H1 (cell line): ENCODE measurements around the gene MRPL36.

Experiments
- BCL11A ChIP-seq, 2 experiments: IDR thresholded peaks; one replicate each; pipeline ENCODE4 v1.6.1; 2011; ENCODE audit warnings: low read depth in 2 of 2, low read length in 2 of 2, mild to moderate bottlenecking in 2 of 2
- CBX5 ChIP-seq: fragments of 300-800, 300-1000 bp; sonication (generic); IDR thresholded peaks from 2 replicates; pipeline ENCODE4 v1.7.1; 2016; ENCODE audit warnings: antibody characterized with exemption, low read length, low read depth
- CHD2 ChIP-seq: IDR thresholded peaks from 2 replicates; pipeline ENCODE4 v1.6.1; 2012; ENCODE audit warnings: low read length, improper control_type of control experiment
- CREB1 ChIP-seq: IDR thresholded peaks from 2 replicates; pipeline ENCODE4 v1.6.1; 2012; ENCODE audit warnings: inconsistent platforms
- EZH2 ChIP-seq: fragments of 200-600 bp; sonication (generic); IDR thresholded peaks from 2 replicates; pipeline ENCODE4 v1.7.1; 2012; ENCODE audit warnings: low read depth, mild to moderate bottlenecking, moderate library complexity, low read length, inconsistent platforms; ENCODE audit not compliant: severe bottlenecking
- GABPA ChIP-seq: IDR thresholded peaks from 2 replicates; pipeline ENCODE4 v1.6.1; 2011; ENCODE audit warnings: mild to moderate bottlenecking, low read length, moderate library complexity, borderline replicate concordance; ENCODE audit not compliant: insufficient read depth
- PHF8 ChIP-seq: fragments of 200-600 bp; sonication (generic); conservative IDR thresholded peaks from 2 replicates; pipeline ENCODE4 v1.7.1; 2012; ENCODE audit warnings: low read depth, mild to moderate bottlenecking, inconsistent platforms, low read length, moderate library complexity
- POLR2A ChIP-seq, 2 experiments: IDR thresholded peaks; 1 replicate in 1 of 2; 2 replicates in 1 of 2; pipeline ENCODE4 v1.6.1; 2011; ENCODE audit warnings: low read depth in 2 of 2, low read length in 2 of 2, mild to moderate bottlenecking in 2 of 2; ENCODE audit errors: control extremely low read depth in 1 of 2
- POLR2AphosphoS5 ChIP-seq: IDR thresholded peaks from 2 replicates; pipeline ENCODE4 v1.6.1; 2011; ENCODE audit warnings: low read depth, low read length
- RAD21 ChIP-seq, 2 experiments: IDR thresholded peaks in 1 of 2; conservative IDR thresholded peaks in 1 of 2; 2 replicates each; pipeline ENCODE4 v1.6.1; 2011; ENCODE audit warnings: low read depth in 2 of 2, low read length in 2 of 2, improper control_type of control experiment in 1 of 2, inconsistent platforms in 1 of 2, mild to moderate bottlenecking in 1 of 2, moderate library complexity in 1 of 2
- TAF1 ChIP-seq: IDR thresholded peaks from 2 replicates; pipeline ENCODE4 v1.6.1; 2011; ENCODE audit warnings: mild to moderate bottlenecking, low read depth, low read length
- TEAD4 ChIP-seq: IDR thresholded peaks from 2 replicates; pipeline ENCODE4 v1.6.1; 2012; ENCODE audit warnings: low read depth, low read length, inconsistent platforms, mixed read lengths
- TF ChIP-seq, protein P1 (sequence below), 3 experiments: IDR thresholded peaks; 1 replicate in 2 of 3; 2 replicates in 1 of 3; pipeline versions ENCODE4 v1.5.1 to v1.6.1; 2011; ENCODE audit warnings: low read length in 3 of 3, mild to moderate bottlenecking in 3 of 3, inconsistent platforms in 2 of 3, low read depth in 1 of 3, moderate library complexity in 1 of 3; ENCODE audit not compliant: insufficient read depth in 1 of 3; ENCODE audit errors: control extremely low read depth in 1 of 3

DNA sequence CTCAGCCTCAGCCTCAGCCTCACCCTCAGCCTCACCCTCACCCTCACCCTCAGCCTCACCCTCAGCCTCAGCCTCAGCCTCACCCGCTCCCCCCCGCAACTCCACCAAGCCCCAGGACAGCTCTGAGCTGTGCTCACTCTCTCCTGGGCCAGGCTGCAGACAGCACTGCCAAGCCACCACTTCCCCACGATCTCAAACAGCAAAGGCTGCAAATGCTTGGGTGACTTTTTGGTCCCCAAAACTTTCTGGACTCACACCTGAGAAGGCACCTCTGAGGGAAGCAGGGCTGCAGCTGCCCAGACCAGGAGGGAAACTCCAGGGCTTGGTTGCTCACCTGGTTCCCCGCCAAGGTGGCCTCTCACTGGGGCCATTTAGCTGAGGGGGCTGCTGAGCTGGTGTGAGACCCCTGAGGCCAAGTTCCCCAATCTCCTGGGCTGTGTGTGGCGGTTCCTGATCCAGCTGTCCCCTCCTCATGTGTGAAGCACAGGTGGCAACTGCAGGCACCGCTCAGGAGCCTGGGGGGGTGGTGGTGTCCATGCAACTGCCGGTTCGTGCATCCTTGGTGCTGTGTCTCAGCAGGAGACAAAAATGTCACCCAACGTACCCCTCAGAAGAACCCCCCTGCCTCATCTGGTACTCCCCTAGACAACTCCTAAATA, 17.8 kb downstream of the MRPL36 start:
- TF ChIP-seq POLR2A (IDR thresholded peaks at IDR 0.05; ENCODE audit: control extremely low read depth in 1 of 2, low read depth in 2 of 2, low read length in 2 of 2) (no peak), TEAD4 (no peak), TAF1 (no peak), EZH2 (no peak), PHF8 (no peak), GABPA (no peak), CHD2 (no peak), CBX5 (no peak), POLR2AphosphoS5 (no peak), CREB1 (no peak), BCL11A (IDR thresholded peaks at IDR 0.05; ENCODE audit: low read depth in 2 of 2, low read length in 2 of 2) (no peak), RAD21 (IDR thresholded peaks at IDR 0.05 in 1 of 2, conservative IDR thresholded peaks at IDR 0.05 in 1 of 2; ENCODE audit: low read depth in 2 of 2, low read length in 2 of 2) (no peak)
- TF ChIP-seq, protein P1, sequence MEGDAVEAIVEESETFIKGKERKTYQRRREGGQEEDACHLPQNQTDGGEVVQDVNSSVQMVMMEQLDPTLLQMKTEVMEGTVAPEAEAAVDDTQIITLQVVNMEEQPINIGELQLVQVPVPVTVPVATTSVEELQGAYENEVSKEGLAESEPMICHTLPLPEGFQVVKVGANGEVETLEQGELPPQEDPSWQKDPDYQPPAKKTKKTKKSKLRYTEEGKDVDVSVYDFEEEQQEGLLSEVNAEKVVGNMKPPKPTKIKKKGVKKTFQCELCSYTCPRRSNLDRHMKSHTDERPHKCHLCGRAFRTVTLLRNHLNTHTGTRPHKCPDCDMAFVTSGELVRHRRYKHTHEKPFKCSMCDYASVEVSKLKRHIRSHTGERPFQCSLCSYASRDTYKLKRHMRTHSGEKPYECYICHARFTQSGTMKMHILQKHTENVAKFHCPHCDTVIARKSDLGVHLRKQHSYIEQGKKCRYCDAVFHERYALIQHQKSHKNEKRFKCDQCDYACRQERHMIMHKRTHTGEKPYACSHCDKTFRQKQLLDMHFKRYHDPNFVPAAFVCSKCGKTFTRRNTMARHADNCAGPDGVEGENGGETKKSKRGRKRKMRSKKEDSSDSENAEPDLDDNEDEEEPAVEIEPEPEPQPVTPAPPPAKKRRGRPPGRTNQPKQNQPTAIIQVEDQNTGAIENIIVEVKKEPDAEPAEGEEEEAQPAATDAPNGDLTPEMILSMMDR (IDR thresholded peaks at IDR 0.05; ENCODE audit: control extremely low read depth in 1 of 3, insufficient read depth in 1 of 3, low read depth in 1 of 3, low read length in 3 of 3): no peak
